ENCODE data around the gene DLX1. TPM values are rescaled to one million over a fixed set of nuclear protein-coding genes. Genes with fewer than 3 reads are reported as not detected.

The DLX1 gene
- total RNA-seq, 1 experiment from 2014 or later: 2.0 TPM

GRCh38 chr2:172131713-172132555 is 46.6 kb downstream of the DLX1 start:
- Histone ChIP-seq H4K20me1 (ENCODE audit: insufficient read depth) (no peaks in the 10 kb centered on the region), H3K4me3 (replicated peaks in 1 of 2; ENCODE audit: low read depth in 1 of 2, low read length in 2 of 2) (no peak overlapping the region), H2AFZ (ENCODE audit: low read depth, low read length, poor library complexity, severe bottlenecking) (no peak overlapping the region), H3K4me1 (ENCODE audit: control insufficient read depth in 1 of 2, insufficient read depth in 2 of 2, low read length in 2 of 2) (no peaks in the 10 kb centered on the region), H3K4me2 (ENCODE audit: low read length) (no peak overlapping the region), H3K36me3 (ENCODE audit: control insufficient read depth in 1 of 2, insufficient read depth in 2 of 2, low read length in 2 of 2) (no peaks in the 10 kb centered on the region), H3K9me2 (ENCODE audit: insufficient read depth) (no peaks in the 10 kb centered on the region), H3K27me3 (ENCODE audit: insufficient read depth, low read length) (no peaks in the 10 kb centered on the region), H3K9ac (ENCODE audit: low read length) (no peak overlapping the region), H3K9me3 (ENCODE audit: control insufficient read depth in 1 of 2, insufficient read depth in 1 of 2, low read depth in 1 of 2, low read length in 2 of 2) (no peaks in the 10 kb centered on the region), H3K27ac (ENCODE audit: low read depth, low read length) (no peak overlapping the region), H3K79me2 (ENCODE audit: insufficient read depth, low read length) (no peaks in the 10 kb centered on the region)
- no TSS peak for BruUV-seq (replicated peaks)
- intact Hi-C loops (cut with micrococcal nuclease): no loop called here
- ChIA-PET POLR2A (no interaction called here), RAD21 (ENCODE audit: low non-redundant PET in 1 of 2, low total read pairs in 2 of 2, uncharacterized antibody in 2 of 2, unreplicated experiment in 2 of 2) (no interaction called here), CTCF (no interaction called here)
- DNase-seq (ENCODE audit: low read depth, low spot score) (no peak), ATAC-seq (no peak)
- TF ChIP-seq ATF3 (IDR thresholded peaks at IDR 0.05): no peak
- no peak for TF ChIP-seq EZH2 (IDR thresholded peaks at IDR 0.05)
- TF ChIP-seq SRF (IDR thresholded peaks at IDR 0.05; ENCODE audit: low read depth): no peak
- TF ChIP-seq JUND (IDR thresholded peaks at IDR 0.05): no peak
- TF ChIP-seq CBX3 (IDR thresholded peaks at IDR 0.05; ENCODE audit: low read depth): no peak
- no peak for TF ChIP-seq RAD21 (IDR thresholded peaks at IDR 0.05; ENCODE audit: low read depth)
- TF ChIP-seq SP1 (IDR thresholded peaks at IDR 0.05; ENCODE audit: low read depth): no peak

- intact Hi-C loops (cut with micrococcal nuclease): no loop called here
- DNase-seq (ENCODE audit: low read depth, low spot score) (no peak), ATAC-seq (peak; percentile 63)
- Histone ChIP-seq H3K9me3 (ENCODE audit: control insufficient read depth in 1 of 2, insufficient read depth in 1 of 2, low read depth in 1 of 2, low read length in 2 of 2) (no peaks in the 10 kb centered on the region), H3K79me2 (ENCODE audit: insufficient read depth, low read length) (no peaks in the 10 kb centered on the region), H3K27me3 (ENCODE audit: insufficient read depth, low read length) (no peaks in the 10 kb centered on the region), H3K36me3 (ENCODE audit: control insufficient read depth in 1 of 2, insufficient read depth in 2 of 2, low read length in 2 of 2) (no peaks in the 10 kb centered on the region), H4K20me1 (ENCODE audit: insufficient read depth) (no peaks in the 10 kb centered on the region), H3K27ac (ENCODE audit: low read depth, low read length) (no peak overlapping the region), H2AFZ (ENCODE audit: low read depth, low read length, poor library complexity, severe bottlenecking) (no peak overlapping the region), H3K9ac (ENCODE audit: low read length) (no peak overlapping the region), H3K4me3 (replicated peaks in 1 of 2; ENCODE audit: low read depth in 1 of 2, low read length in 2 of 2) (no peak overlapping the region), H3K4me2 (ENCODE audit: low read length) (no peak overlapping the region), H3K4me1 (ENCODE audit: control insufficient read depth in 1 of 2, insufficient read depth in 2 of 2, low read length in 2 of 2) (no peaks in the 10 kb centered on the region), H3K9me2 (ENCODE audit: insufficient read depth) (no peaks in the 10 kb centered on the region)
- ChIA-PET POLR2A (no interaction called here), CTCF (no interaction called here), RAD21 (ENCODE audit: low non-redundant PET in 1 of 2, low total read pairs in 2 of 2, uncharacterized antibody in 2 of 2, unreplicated experiment in 2 of 2) (no interaction called here)
- no TSS peak for BruUV-seq (replicated peaks)
- TF ChIP-seq REST (IDR thresholded peaks at IDR 0.05; ENCODE audit: low read depth) (no peak), CBX3 (IDR thresholded peaks at IDR 0.05; ENCODE audit: low read depth) (no peak), POLR2A (IDR thresholded peaks at IDR 0.05; ENCODE audit: borderline replicate concordance, extremely low read depth, insufficient read depth, insufficient read length) (no peak), ZFX (IDR thresholded peaks at IDR 0.05) (no peak), ZNF274 (IDR thresholded peaks at IDR 0.05; ENCODE audit: low read depth, low read length) (no peak), FOSL1 (IDR thresholded peaks at IDR 0.05; ENCODE audit: low read depth) (no peak), SIN3A (IDR thresholded peaks at IDR 0.05; ENCODE audit: low read depth) (no peak), YY1 (IDR thresholded peaks at IDR 0.05; ENCODE audit: extremely low read depth, insufficient replicate concordance, low read depth, low read length) (no peak), TCF7L2 (IDR thresholded peaks at IDR 0.05; ENCODE audit: borderline replicate concordance, extremely low read depth, insufficient read depth, insufficient read length) (no peak), POLR2AphosphoS5 (IDR thresholded peaks at IDR 0.05; ENCODE audit: low read depth, low read length) (no peak), EZH2phosphoT487 (IDR thresholded peaks at IDR 0.05; ENCODE audit: borderline replicate concordance) (no peak)
Measured at GRCh38 chr2:172134270-172134669, 49.0 kb downstream of the DLX1 start.
